GM12865 (cell line): ENCODE measurements around the gene UBIAD1.

ENCODE experiments used
- DNase-seq: peaks from one replicate; pipeline ENCODE4 v3.0.0; 2010; ENCODE audit warnings: low read depth
- H3K4me3 ChIP-seq: 2 replicates; pipeline ENCODE4 v1.5.1; 2011; ENCODE audit warnings: mild to moderate bottlenecking, low read depth, low read length, control low read depth
- CTCF ChIP-seq: IDR thresholded peaks from 2 replicates; pipeline ENCODE4 v1.5.1; 2011; ENCODE audit warnings: low read length, control low read depth, low read depth, inconsistent platforms; ENCODE audit not compliant: insufficient read depth; ENCODE audit errors: missing control alignments

Gene UBIAD1

GRCh38 chr1:11245248-11245647, 27.8 kb upstream of the UBIAD1 start:
- DNase-seq = no peak
- no peak for TF ChIP-seq CTCF
- no peak overlapping the region for H3K4me3 ChIP-seq

- TF ChIP-seq CTCF = no peak
- no peak for DNase-seq
- H3K4me3 ChIP-seq = no peak overlapping the region
Observed at GRCh38 chr1:11245904-11246719, 26.9 kb upstream of the UBIAD1 start.

DNA sequence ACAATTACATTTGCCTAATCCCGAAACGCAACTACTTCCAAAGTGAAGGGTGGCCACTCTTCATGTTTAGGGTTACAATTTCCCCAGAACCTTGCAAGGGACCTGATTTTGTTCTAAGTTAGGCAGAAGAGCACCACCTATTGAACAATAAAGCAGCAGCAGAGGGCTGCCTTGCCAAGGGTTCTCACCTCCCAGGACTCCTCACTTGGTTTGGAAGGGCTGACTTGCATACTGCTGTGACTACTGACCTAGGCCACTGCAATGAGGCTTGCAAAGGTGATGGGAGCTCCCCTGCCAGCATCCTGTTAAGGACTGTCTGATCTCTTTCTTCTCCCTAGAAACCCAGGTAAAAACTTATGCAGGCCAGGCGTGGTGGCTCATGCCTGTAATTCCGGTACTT, 24.8 kb upstream of the UBIAD1 start:
- DNase-seq = no peak
- H3K4me3 ChIP-seq = no peak overlapping the region
- no peak for TF ChIP-seq CTCF

GRCh38 chr1:11252538-11252937, 20.5 kb upstream of the UBIAD1 start:
- H3K4me3 ChIP-seq = no peak overlapping the region
- DNase-seq = no peak
- TF ChIP-seq CTCF = no peak

DNA sequence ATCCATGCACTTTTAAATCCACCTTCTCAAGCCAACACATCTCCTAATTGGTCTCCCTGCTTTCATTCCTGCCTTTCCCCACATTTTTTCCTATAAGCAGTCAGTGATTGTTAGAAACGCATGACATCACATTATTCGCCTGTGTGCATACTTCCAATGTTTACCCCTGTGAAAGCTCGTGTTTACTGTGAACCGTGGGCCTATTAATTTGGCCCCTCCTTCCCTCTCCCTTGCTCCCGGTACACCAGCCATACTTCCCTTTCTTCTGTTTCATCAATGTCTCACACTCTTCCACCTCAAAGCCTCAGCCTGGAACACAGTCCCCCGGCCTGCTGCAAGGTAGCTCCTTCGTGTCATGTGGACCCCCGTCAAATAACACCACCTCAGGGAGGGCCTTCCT, 19.8 kb upstream of the UBIAD1 start:
- no peak overlapping the region for H3K4me3 ChIP-seq
- no peak for DNase-seq
- no peak for TF ChIP-seq CTCF

- no peak for DNase-seq
- H3K4me3 ChIP-seq = no peak overlapping the region
- TF ChIP-seq CTCF = no peak
Observed at GRCh38 chr1:11256299-11256698, 16.7 kb upstream of the UBIAD1 start.
